Heart left ventricle (tissue), 16 donors: ENCODE data around the gene CAMTA1. TPM values are rescaled to one million over a fixed set of nuclear protein-coding genes. Genes with fewer than 3 reads are reported as not detected.

Experiments
- ATAC-seq, 4 donors: fragments of 200-7000 bp; cut with Tn5 transposase; one replicate each; pipeline ENCODE4 v1.9.1; 2020 to 2022; ENCODE audit warnings: moderate library complexity in 4 of 4, mild to moderate bottlenecking in 3 of 4, moderate number of reproducible peaks in 1 of 4
- DNase-seq, 5 donors: peaks; one replicate each; pipeline ENCODE4 v3.0.0-alpha.2; 2020
- H3K27ac ChIP-seq, 12 donors: fragments of 200-600 bp; sonication (generic) in 4 of 12; one replicate each; pipeline versions ENCODE4 v1.5.0 to v1.8.0; 2016 to 2022; ENCODE audit warnings: mild to moderate bottlenecking in 2 of 12
- H3K27me3 ChIP-seq, 9 donors: fragments of 200-600 bp; sonication (generic) in 2 of 9; one replicate each; pipeline versions ENCODE4 v1.5.1 to v1.8.0; 2016 to 2022; ENCODE audit warnings: mild to moderate bottlenecking in 3 of 9
- H3K36me3 ChIP-seq, 9 donors: fragments of 200-600 bp; sonication (generic) in 2 of 9; one replicate each; pipeline versions ENCODE4 v1.5.0 to v1.8.0; 2018 to 2022; ENCODE audit warnings: mild to moderate bottlenecking in 2 of 9
- H3K4me1 ChIP-seq, 12 donors: fragments of 200-600 bp; sonication (generic) in 4 of 12; one replicate each; pipeline versions ENCODE4 v1.5.0 to v1.8.0; 2016 to 2022; ENCODE audit warnings: mild to moderate bottlenecking in 3 of 12
- H3K4me3 ChIP-seq, 12 donors: fragments of 200-600 bp; sonication (generic) in 4 of 12; one replicate each; pipeline versions ENCODE4 v1.5.0 to v1.8.0; 2017 to 2022; ENCODE audit warnings: mild to moderate bottlenecking in 9 of 12, moderate library complexity in 4 of 12
- H3K9me3 ChIP-seq, 12 donors: fragments of 200-600 bp; sonication (generic) in 4 of 12; one replicate each; pipeline versions ENCODE4 v1.5.0 to v1.8.0; 2016 to 2022; ENCODE audit warnings: mild to moderate bottlenecking in 1 of 12
- POLR2A ChIP-seq, 2 donors: fragments of 450-650 bp; IDR thresholded peaks; one replicate each; pipeline ENCODE4 v1.6.1; 2017; ENCODE audit warnings: antibody characterized with exemption in 2 of 2, mild to moderate bottlenecking in 2 of 2, moderate library complexity in 2 of 2
- WGBS, 4 donors: extraction: QIAGEN DNeasy Blood & Tissue Kit in 2 of 4; methylation state at CpG; one replicate each; pipeline versions ENCODE4 v1.1.5 to v1.1.7; 2013 to 2018; 5-methylcytosine and 5-hydroxymethylcytosine counted together
- intact Hi-C, 10 donors: fragments of 100-400 bp; cut with DNase I; formaldehyde crosslinking; loops; one replicate each; pipeline versions ENCODE4 v1.11.1 to v1.14.2; 2022
- polyA plus RNA-seq, 2 donors: library from polyadenylated mRNA; stranded (reverse); fragments of 200-250 nt; gene quantifications; one replicate each; pipeline ENCODE4 v1.2.3, GENCODE V29; 2013
- total RNA-seq, 9 donors: library from RNA; depleted of rRNA in 2 of 9; stranded (reverse); fragments of >200 nt in 2 of 9; fragmentation: NEBNext Ultra II Directional in 3 of 9; extraction: Animal tissue kit (Norgen Biotek cat#: 25700) in 3 of 9; gene quantifications; one replicate each; pipeline versions ENCODE4 v1.1.0 to v1.2.4, GENCODE V29; 2016 to 2023
- TF ChIP-seq, protein P1 (sequence below), 12 donors: fragments of 200-600 bp; sonication (generic) in 4 of 12; IDR thresholded peaks; one replicate each; pipeline versions ENCODE4 v1.5.0 to v1.8.0; 2018 to 2022; ENCODE audit warnings: antibody characterized with exemption in 12 of 12, mild to moderate bottlenecking in 5 of 12
- donor health status: ischemic (EF 13 %, LVEDD 7.1; RV severe dilation, severe dysfunction).
- donor health status: healthy with polysubstance abuse.
- donor health status: DM: no; HTN: yes; CAD: no.
- donor health status: DM: no; HTN: no; CAD: no.
- donor health status: ischemic (EF 25% LVEDD 6.9; RV normal size, moderate dysfunction).
- donor health status: ischemic (EF 25% LVEDD 5.7; RV mildly dilated, moderate dysfunction).
- donor health status: healthy.
- donor health status: DM: yes; HTN: yes; CAD: no.
- donor health status: ischemic (EF 35%, LVEDD 5.7; RV mildly dilated, moderate dysfunction).
- donor health status: nonischemic (EF 11% LVEDD 7.7; RV severe dilation, severe dysfunction).
- donor health status: DM: yes; HTN: yes; CAD: no.
- donor health status: PGD.
- donor health status: ischemic (EF 29% LVEDD 5.4; RV normal size, mild dysfunction).
- donor health status: nonischemic (EF 23%, LVEDD 6.1; RV moderate dilation, normal function).

CAMTA1 gene
- total and polyA plus RNA-seq, 11 donors, result 114 to 303 (median 137) TPM

DNA sequence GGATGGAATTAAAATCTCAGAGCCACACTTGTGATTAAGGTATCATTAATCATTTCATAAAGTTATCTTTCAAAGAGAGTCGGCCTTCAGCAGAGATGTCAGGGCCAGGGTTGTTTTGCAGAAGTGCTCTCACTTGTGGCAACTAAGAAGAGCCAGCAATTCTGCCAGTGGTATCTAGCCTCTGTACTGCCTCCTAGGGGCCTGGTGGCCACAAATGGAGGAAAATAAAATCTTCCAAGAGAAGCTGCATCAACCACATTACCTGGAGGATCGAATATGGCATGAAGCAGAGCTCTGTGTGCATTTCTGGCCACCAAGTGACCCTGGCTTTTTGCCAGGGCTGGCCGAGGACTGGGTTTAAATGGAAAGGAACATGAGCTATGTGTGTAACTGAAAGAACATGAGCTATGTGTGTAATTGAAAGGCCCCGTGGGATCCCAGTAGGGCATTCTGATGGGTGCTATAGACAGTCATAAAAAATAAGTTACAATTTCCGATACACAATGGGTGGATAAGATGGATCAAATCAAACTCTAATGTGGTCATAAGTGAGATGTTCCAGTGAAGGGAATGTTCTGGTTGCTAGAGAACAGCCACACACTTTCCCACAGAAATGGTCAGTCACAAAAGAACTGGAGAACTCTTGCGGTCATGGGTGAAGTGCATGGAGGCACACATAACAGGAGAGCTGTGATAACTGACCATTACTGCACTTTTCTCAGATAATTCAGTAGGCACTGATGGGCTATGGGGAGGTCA lies 335.8 kb downstream of the CAMTA1 start:
- Histone ChIP-seq H3K9me3 (no peaks in the 10 kb centered on the region), H3K27ac (peak overlapping the region in 1 of 12 donors; percentile 3), H3K4me3 (no peak overlapping the region), H3K27me3 (no peaks in the 10 kb centered on the region), H3K4me1 (peaks cover 0 to 14% (median 2%) of the 10 kb centered on the region in 12 donors), H3K36me3 (no peaks in the 10 kb centered on the region)
- TF ChIP-seq POLR2A (IDR thresholded peaks at IDR 0.05), result no peak
- TF ChIP-seq, protein P1, sequence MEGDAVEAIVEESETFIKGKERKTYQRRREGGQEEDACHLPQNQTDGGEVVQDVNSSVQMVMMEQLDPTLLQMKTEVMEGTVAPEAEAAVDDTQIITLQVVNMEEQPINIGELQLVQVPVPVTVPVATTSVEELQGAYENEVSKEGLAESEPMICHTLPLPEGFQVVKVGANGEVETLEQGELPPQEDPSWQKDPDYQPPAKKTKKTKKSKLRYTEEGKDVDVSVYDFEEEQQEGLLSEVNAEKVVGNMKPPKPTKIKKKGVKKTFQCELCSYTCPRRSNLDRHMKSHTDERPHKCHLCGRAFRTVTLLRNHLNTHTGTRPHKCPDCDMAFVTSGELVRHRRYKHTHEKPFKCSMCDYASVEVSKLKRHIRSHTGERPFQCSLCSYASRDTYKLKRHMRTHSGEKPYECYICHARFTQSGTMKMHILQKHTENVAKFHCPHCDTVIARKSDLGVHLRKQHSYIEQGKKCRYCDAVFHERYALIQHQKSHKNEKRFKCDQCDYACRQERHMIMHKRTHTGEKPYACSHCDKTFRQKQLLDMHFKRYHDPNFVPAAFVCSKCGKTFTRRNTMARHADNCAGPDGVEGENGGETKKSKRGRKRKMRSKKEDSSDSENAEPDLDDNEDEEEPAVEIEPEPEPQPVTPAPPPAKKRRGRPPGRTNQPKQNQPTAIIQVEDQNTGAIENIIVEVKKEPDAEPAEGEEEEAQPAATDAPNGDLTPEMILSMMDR (IDR thresholded peaks at IDR 0.05), result peak in 7 of 12 donors; percentile 5 to 23 (median 12)
- DNase-seq, result no peak
- 63 to 70% (median 67%) methylated on average over 6 of the region's 6 CpGs for WGBS, 4 donors
- intact Hi-C loops, result no loop called here
- ATAC-seq, result peak in 1 of 4 donors; percentile 35

DNA sequence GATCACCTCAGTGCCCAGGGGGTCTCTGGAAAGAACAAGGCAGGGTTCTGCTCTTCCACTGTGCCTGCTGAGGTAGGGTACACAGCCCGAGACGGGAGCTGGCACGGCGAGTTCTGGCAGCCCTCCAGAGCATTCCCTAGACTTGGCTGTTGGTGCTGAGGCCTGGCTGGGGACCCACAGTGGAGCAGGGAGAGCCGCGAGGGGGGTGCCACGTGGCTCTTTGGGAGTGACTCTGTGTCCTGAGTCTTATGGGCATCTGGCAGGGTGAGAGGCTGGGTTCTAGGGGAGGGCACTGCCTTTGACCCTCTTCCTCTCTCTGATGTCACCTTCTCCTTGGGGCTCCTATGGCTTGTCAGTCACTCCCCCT lies 336.4 kb downstream of the CAMTA1 start:
- H3K9me3 ChIP-seq, result no peaks in the 10 kb centered on the region
- H3K4me3 ChIP-seq, result no peak overlapping the region
- H3K27me3 ChIP-seq, result no peaks in the 10 kb centered on the region
- peak; percentile 77 to 88 (median 87) for DNase-seq
- intact Hi-C loops, result no loop called here
- peak; percentile 89 to 96 (median 90) for ATAC-seq
- 20 to 56% (median 43%) methylated on average over 4 to 7 of the region's 7 CpGs for WGBS, 4 donors
- H3K36me3 ChIP-seq, result no peaks in the 10 kb centered on the region
- H3K4me1 ChIP-seq, result peaks cover 0 to 14% (median 2%) of the 10 kb centered on the region in 12 donors
- TF ChIP-seq POLR2A (IDR thresholded peaks at IDR 0.05), result no peak
- TF ChIP-seq, protein P1 (IDR thresholded peaks at IDR 0.05), result no peak
- H3K27ac ChIP-seq, result peak overlapping the region in 1 of 12 donors; percentile 3

DNA sequence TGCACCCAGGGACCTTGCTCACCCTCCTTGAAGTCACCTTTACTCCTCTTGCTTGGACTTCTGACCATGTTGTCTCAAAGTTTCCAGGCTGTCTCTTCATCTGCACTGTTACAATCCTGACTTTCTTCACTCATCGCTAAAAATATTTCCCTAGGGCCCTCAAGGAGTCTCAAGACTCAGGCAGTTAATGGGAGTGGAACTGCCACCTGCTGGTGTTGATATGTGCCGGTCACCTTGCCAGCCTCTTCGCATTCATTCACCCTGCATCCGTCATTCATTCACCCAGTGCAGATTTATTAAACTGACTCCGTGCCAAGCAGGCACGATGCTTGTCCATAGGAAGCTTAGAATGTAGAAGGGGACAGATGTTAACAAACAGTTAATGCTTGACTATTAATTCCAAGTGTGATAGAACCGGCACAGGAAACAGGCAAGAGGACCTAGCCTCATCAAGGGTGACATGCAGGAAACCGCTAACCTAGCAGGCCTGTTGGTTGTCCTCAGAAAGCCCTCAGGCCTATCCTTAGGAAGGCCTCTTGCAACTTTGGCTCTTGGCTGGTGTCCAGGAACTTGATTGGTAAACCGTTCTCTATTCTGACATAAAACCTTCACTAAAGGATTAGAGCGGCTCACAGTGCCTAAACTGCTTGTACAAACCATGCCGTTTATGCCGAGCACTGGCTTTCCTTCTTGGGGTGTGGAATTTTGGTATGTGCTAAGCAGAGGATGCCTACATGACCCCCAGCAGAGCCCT lies 342.2 kb downstream of the CAMTA1 start:
- intact Hi-C loops, result no loop called here
- no peak for ATAC-seq
- H3K4me1 ChIP-seq, result peaks cover 0 to 3% (median 0%) of the 10 kb centered on the region in 12 donors
- no peak for DNase-seq
- no peaks in the 10 kb centered on the region for H3K36me3 ChIP-seq
- H3K4me3 ChIP-seq, result no peak overlapping the region
- 43 to 53% (median 48%) methylated on average over 12 of the region's 12 CpGs for WGBS, 4 donors
- no peak overlapping the region for H3K27ac ChIP-seq
- H3K27me3 ChIP-seq, result no peaks in the 10 kb centered on the region
- TF ChIP-seq POLR2A (IDR thresholded peaks at IDR 0.05), result no peak
- TF ChIP-seq, protein P1 (IDR thresholded peaks at IDR 0.05), result no peak
- H3K9me3 ChIP-seq, result no peaks in the 10 kb centered on the region

DNA sequence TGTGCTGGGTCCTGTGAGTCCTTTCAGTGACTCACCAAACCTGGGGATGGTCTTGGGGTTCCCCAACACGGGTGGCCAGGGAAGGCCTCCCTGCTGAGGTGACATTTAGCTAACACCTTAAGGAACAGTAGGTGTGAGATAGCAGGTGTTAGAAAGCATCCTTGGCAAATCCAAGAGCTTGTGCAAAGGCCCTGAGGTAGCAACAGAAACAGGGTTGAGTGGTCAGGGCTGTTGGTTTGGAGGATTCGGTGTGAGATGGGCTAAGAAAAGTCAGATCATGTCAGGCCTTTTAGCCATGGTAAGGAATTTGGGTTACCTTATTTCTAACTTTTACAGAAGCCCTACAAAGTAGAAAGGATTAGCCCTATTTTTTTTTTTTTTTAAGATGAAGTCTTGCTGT lies 343.0 kb downstream of the CAMTA1 start:
- intact Hi-C loops, result no loop called here
- DNase-seq (no peak), ATAC-seq (no peak)
- H3K27me3 ChIP-seq, result no peaks in the 10 kb centered on the region
- peaks cover 0 to 3% (median 0%) of the 10 kb centered on the region in 12 donors for H3K4me1 ChIP-seq
- WGBS, 4 donors, result 85 to 100% (median 91%) methylated on average over 2 of the region's 2 CpGs
- no peaks in the 10 kb centered on the region for H3K9me3 ChIP-seq
- no peaks in the 10 kb centered on the region for H3K36me3 ChIP-seq
- H3K4me3 ChIP-seq, result no peak overlapping the region
- TF ChIP-seq, protein P1 (IDR thresholded peaks at IDR 0.05), result no peak
- TF ChIP-seq POLR2A (IDR thresholded peaks at IDR 0.05), result no peak
- no peak overlapping the region for H3K27ac ChIP-seq
